Natural killer cell (primary cell): ENCODE data around the gene VPS52. TPM values are rescaled to one million over a fixed set of nuclear protein-coding genes. Genes with fewer than 3 reads are reported as not detected.
A peak's percentile ranks its signal among the peaks of the same experiment; 100 is the strongest.
"Not testable (repeated sequence)": the region's sequence is repeated elsewhere in the genome, so short reads cannot be mapped to it uniquely, and the experiment has no call there.

Source experiments
- ATAC-seq, 3 donors: fragments of 150-1000 bp in 2 of 3; fragments of 200-7000 bp in 1 of 3; cut with Tn5 transposase; 1 replicate in 1 of 3; 2 replicates in 2 of 3; pipeline ENCODE4 v1.10.0; 2021; ENCODE audit warnings: mild to moderate bottlenecking in 2 of 3, moderate library complexity in 2 of 3
- DNase-seq, 2 donors: peaks; one replicate each; pipeline versions ENCODE4 v3.0.0 to v3.0.0-alpha.2; 2013 to 2021; ENCODE audit warnings: mixed read lengths in 1 of 2
- H3K27ac ChIP-seq: one replicate; pipeline ENCODE4 v1.5.1; 2013; ENCODE audit warnings: mild to moderate bottlenecking, low read length
- H3K27me3 ChIP-seq: one replicate; pipeline ENCODE4 v1.6.1; 2013; ENCODE audit warnings: low read length; ENCODE audit not compliant: control insufficient read depth, insufficient read depth
- H3K36me3 ChIP-seq: one replicate; pipeline ENCODE4 v1.6.1; 2013; ENCODE audit warnings: low read length; ENCODE audit not compliant: control insufficient read depth, insufficient read depth
- H3K4me1 ChIP-seq: one replicate; pipeline ENCODE4 v1.6.1; 2013; ENCODE audit warnings: low read length; ENCODE audit not compliant: control insufficient read depth, insufficient read depth
- H3K4me3 ChIP-seq: one replicate; pipeline ENCODE4 v1.5.1; 2013; ENCODE audit warnings: low read length
- H3K9me3 ChIP-seq: one replicate; pipeline ENCODE4 v1.6.1; 2013; ENCODE audit warnings: low read length; ENCODE audit not compliant: control insufficient read depth, insufficient read depth
- H3K27ac Mint-ChIP-seq, 2 donors: one replicate each; pipeline ENCODE4 v1.8.0; 2022; ENCODE audit warnings: mild to moderate bottlenecking in 2 of 2, mixed read lengths in 2 of 2, moderate library complexity in 1 of 2
- H3K27me3 Mint-ChIP-seq, 2 donors: one replicate each; pipeline ENCODE4 v1.8.0; 2022; ENCODE audit warnings: low read depth in 2 of 2, mixed read lengths in 2 of 2
- H3K36me3 Mint-ChIP-seq: one replicate; pipeline ENCODE4 v1.8.0; 2022; ENCODE audit warnings: mixed read lengths
- H3K4me1 Mint-ChIP-seq, 2 donors: one replicate each; pipeline ENCODE4 v1.8.0; 2022; ENCODE audit warnings: mixed read lengths in 2 of 2
- H3K4me3 Mint-ChIP-seq: one replicate; pipeline ENCODE4 v1.8.0; 2022; ENCODE audit warnings: mild to moderate bottlenecking, moderate library complexity, mixed read lengths
- H3K9me3 Mint-ChIP-seq, 2 donors: one replicate each; pipeline ENCODE4 v1.8.0; 2022; ENCODE audit warnings: mixed read lengths in 2 of 2
- WGBS: methylation state at CpG from one replicate; pipeline ENCODE4 v1.1.7; 2013; ENCODE audit warnings: missing lambda C conversion rate; ENCODE audit not compliant: insufficient coverage; 5-methylcytosine and 5-hydroxymethylcytosine counted together
- intact Hi-C: fragments of 100-400 bp; cut with micrococcal nuclease; formaldehyde crosslinking; loops from one replicate; pipeline ENCODE4 v1.14.2; 2022
- total RNA-seq, 4 donors: library from RNA; stranded (reverse); fragments of 120-200 nt in 1 of 4; gene quantifications; one replicate each; pipeline versions ENCODE4 v1.2.3 to v1.2.4, GENCODE V29; 2013 to 2022
- TF ChIP-seq, protein P1 (sequence below): fragments of 200-600 bp; IDR thresholded peaks from one replicate; pipeline ENCODE4 v1.8.0; 2022; ENCODE audit warnings: antibody characterized with exemption

VPS52 gene
- total RNA-seq, 3 donors from 2014 or later (not counting 1 experiment from before 2014, with no cell fraction given) = 98.0 to 112 (median 99.4) TPM

GRCh38 chr6:33271117-33271467 is 584 bp downstream of the VPS52 start:
- TF ChIP-seq, protein P1, sequence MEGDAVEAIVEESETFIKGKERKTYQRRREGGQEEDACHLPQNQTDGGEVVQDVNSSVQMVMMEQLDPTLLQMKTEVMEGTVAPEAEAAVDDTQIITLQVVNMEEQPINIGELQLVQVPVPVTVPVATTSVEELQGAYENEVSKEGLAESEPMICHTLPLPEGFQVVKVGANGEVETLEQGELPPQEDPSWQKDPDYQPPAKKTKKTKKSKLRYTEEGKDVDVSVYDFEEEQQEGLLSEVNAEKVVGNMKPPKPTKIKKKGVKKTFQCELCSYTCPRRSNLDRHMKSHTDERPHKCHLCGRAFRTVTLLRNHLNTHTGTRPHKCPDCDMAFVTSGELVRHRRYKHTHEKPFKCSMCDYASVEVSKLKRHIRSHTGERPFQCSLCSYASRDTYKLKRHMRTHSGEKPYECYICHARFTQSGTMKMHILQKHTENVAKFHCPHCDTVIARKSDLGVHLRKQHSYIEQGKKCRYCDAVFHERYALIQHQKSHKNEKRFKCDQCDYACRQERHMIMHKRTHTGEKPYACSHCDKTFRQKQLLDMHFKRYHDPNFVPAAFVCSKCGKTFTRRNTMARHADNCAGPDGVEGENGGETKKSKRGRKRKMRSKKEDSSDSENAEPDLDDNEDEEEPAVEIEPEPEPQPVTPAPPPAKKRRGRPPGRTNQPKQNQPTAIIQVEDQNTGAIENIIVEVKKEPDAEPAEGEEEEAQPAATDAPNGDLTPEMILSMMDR = no peak
- Histone ChIP-seq H3K36me3 (peaks cover 62% of the 10 kb centered on the region), H3K4me3 (peak overlapping the region; percentile 71), H3K4me1 (peaks cover 34% of the 10 kb centered on the region), H3K9me3 (no peaks in the 10 kb centered on the region), H3K27me3 (no peaks in the 10 kb centered on the region), H3K27ac (peak overlapping the region; percentile 89)
- 0% methylated on average over 5 of the region's 7 CpGs for WGBS
- Mint-ChIP-seq H3K36me3 (peaks cover 17% of the 10 kb centered on the region), H3K9me3 (no peaks in the 10 kb centered on the region), H3K27ac (peak overlapping the region; percentile 97 to 98), H3K4me3 (peak overlapping the region; percentile 96), H3K27me3 (no peaks in the 10 kb centered on the region), H3K4me1 (peaks cover 51 to 57% of the 10 kb centered on the region in 2 donors)
- DNase-seq (no peak), ATAC-seq (peak; percentile 16 to 33 (median 20))
- intact Hi-C loops = loop anchor here (1.0 kb wide), 1 partner anchor 22 kb away; no protein-coding TSS in a partner anchor

DNA sequence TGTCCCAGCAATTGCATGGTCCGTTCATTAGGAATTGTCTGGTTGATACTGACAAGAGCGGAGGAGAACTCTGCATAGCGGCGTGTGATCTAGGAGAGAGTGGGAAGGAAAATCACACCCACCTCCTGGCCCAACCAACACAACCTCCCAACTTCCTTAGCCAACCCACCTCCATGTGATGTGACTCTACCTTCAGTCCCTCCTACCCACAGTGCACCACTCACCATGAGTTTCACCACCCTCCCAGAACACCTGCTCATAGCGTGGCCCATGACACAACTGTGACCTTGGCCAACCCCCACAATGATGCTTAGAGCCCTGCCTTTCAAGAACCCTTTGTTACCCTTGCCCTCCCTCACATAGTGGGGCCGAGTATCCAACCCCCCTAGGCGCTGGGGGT is 7.7 kb downstream of the VPS52 start:
- TF ChIP-seq, protein P1 = no peak
- Mint-ChIP-seq H3K27ac (no peak overlapping the region), H3K36me3 (peaks cover 19% of the 10 kb centered on the region), H3K4me1 (peaks cover 0 to 10% of the 10 kb centered on the region in 2 donors), H3K9me3 (no peaks in the 10 kb centered on the region), H3K27me3 (no peaks in the 10 kb centered on the region), H3K4me3 (no peak overlapping the region)
- Histone ChIP-seq H3K9me3 (no peaks in the 10 kb centered on the region), H3K36me3 (peaks cover 74% of the 10 kb centered on the region), H3K27ac (no peak overlapping the region), H3K27me3 (no peaks in the 10 kb centered on the region), H3K4me3 (no peak overlapping the region), H3K4me1 (no peaks in the 10 kb centered on the region)
- intact Hi-C loops = no loop called here
- DNase-seq = no peak
- 94% methylated on average over 7 of the region's 7 CpGs for WGBS
- no peak for ATAC-seq

GRCh38 chr6:33262490-33262889 is 9.2 kb downstream of the VPS52 start:
- H3K27ac Mint-ChIP-seq, H3K4me3 Mint-ChIP-seq, H3K9me3 Mint-ChIP-seq, intact Hi-C loops, H3K27me3 ChIP-seq, ATAC-seq, H3K27ac ChIP-seq, H3K27me3 Mint-ChIP-seq, H3K9me3 ChIP-seq, H3K4me1 ChIP-seq, H3K4me1 Mint-ChIP-seq, DNase-seq, H3K4me3 ChIP-seq: not testable (repeated sequence)
- H3K36me3 Mint-ChIP-seq = peaks cover 13% of the 10 kb centered on the region
- WGBS = 96% methylated on average over 3 of the region's 3 CpGs
- H3K36me3 ChIP-seq = peaks cover 60% of the 10 kb centered on the region

DNA sequence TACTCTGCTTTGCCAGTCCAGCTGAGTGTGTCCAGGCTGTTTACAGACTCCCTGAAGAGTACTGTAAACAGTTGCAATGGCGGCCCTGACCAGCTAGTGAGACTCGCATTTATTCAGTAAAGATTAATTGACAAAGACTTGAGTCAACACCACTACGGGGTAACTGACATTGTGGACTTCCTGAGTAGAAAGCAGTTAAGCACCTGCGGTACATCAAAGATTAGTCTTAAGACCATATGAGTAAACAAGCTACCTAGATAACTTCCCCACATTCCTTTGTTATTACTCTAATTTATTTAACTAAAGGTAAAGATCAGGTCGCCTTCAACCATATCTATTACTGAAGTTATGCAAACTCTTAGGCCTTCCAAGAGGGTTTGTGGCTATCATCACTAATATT is 12.6 kb downstream of the VPS52 start:
- no peak for ATAC-seq
- Mint-ChIP-seq H3K36me3 (peaks cover 9% of the 10 kb centered on the region), H3K4me3 (no peak overlapping the region), H3K9me3 (no peaks in the 10 kb centered on the region), H3K27ac (no peak overlapping the region), H3K27me3 (no peaks in the 10 kb centered on the region), H3K4me1 (peaks cover 0 to 6% of the 10 kb centered on the region in 2 donors)
- Histone ChIP-seq H3K27me3 (no peaks in the 10 kb centered on the region), H3K4me3 (no peak overlapping the region), H3K4me1 (no peaks in the 10 kb centered on the region), H3K36me3 (peaks cover 40% of the 10 kb centered on the region), H3K27ac (no peak overlapping the region), H3K9me3 (no peaks in the 10 kb centered on the region)
- TF ChIP-seq, protein P1 = no peak
- no peak for DNase-seq
- intact Hi-C loops = no loop called here
- WGBS = 98% methylated on average over 5 of the region's 5 CpGs
